Superior temporal gyrus (tissue), 1 donor: ENCODE data around the gene ISCA2.

ENCODE experiments used
- DNase-seq: peaks from one replicate; pipeline ENCODE4 v3.0.0-alpha.2; 2016; ENCODE audit errors: extremely low spot score

ISCA2 gene

DNA sequence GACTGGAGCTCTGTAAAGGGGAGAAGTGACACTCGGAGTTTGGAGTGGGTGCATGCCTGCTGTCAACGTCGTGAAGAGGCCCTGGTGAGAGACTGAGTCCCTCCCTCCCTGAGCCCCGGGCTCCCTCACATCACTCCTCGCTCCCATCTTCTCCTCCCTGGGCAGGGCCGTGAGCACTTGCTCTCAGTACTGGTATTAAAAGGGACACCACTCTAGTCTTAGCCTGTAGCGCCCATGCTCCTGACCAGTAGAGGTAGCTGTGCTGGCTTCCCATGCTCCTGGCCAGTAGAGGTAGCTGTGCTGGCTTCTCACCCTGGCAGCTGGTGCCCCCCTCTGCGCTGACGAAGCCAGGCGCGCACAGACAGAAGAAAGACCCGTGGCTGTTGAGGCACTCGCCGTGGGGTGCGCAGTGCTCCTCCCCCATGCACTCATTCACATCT lies 14.7 kb downstream of the ISCA2 start:
- no peak for DNase-seq

GRCh38 chr14:74508844-74509428 lies 15.4 kb downstream of the ISCA2 start:
- DNase-seq: no peak

DNA sequence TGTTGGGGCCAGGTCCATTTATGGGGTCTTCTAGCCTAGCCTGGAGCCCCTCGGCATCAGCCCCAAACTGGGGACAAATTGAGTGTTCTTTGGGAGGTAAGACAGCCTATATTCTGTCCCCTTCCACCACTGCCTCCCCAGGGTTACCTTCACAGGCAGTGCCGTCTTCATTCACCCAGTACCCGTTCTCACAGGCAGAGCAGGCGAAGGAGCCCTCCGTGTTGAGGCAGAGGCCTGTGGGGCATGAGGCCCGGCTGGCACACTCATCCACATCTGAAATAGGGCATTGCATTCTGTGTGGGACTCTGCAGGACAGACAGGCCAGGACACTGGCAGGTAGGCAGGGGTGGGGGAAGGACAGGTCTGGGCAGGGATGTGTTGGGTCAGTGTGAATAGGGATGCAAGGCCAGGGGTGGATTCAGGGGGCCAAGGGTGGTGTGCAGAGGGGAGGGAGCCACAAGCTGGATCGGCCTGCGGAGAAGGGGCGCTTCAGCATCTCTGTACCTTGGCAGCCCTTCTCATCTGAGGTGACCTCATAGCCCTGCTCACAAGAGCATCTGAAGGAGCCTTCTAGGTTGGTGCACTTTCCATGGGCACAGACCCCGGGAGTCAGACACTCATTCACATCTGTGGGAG lies 16.1 kb downstream of the ISCA2 start:
- DNase-seq: no peak

DNA sequence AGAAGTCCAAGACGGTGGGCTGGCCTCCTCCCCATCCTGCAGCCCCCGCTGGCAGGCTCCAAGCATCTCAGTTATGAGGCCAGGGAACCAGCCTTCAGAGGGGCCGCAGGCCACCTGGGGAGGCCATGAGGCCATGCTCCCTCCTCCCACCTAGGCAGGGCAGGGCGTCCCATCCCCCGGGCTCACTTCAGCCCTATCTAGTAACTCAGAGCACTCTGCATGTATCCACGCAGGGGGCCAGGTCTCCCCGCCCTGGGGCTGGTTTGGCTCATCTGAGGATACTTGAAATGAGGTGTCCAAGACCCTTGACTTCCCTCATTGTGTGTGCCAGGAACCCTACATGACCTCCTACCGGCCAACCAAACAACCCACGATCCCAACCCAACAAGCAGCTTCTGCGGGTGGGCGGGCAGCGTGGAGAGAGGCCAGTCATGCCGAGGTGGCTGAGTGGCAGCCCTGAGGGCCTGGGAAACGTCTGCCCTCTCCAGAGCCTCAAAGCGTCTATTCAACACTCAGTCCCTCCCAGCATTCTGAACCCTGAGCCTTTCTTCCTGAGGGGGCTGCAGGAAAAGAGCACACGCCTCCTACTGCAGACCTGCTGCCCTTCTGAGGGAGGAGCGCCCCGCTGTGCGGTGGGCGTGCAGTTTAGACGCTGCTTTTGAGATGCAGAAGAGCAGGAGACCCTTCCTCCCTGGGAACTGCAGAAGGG lies 16.8 kb downstream of the ISCA2 start:
- no peak for DNase-seq

- no peak for DNase-seq
Measured at GRCh38 chr14:74510959-74511409, 17.4 kb downstream of the ISCA2 start.

GRCh38 chr14:74511966-74512830 lies 18.6 kb downstream of the ISCA2 start:
- no peak for DNase-seq

DNA sequence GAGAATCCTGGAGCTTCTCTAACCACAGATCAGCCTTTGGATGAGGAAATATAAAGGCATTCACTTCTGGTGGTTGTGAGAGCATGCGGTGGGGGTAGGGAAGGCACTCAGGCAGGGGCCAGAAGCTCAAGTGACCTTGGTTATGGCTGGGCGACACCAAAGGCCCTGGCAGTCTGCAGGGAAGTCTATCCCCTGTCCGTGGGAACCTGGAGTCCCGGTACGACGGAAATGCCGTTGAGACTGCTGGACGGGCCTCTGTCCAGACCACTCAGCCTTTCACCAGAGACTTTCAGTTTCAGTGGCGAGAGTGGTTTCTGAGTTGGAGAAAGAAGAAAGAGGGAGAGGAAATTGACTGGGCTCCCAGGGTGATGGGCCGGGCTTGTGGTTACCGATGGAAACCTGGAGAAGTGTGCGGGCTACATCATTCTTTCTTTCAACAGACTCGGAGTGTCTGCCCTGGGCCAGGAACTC lies 20.9 kb downstream of the ISCA2 start:
- DNase-seq: no peak

DNA sequence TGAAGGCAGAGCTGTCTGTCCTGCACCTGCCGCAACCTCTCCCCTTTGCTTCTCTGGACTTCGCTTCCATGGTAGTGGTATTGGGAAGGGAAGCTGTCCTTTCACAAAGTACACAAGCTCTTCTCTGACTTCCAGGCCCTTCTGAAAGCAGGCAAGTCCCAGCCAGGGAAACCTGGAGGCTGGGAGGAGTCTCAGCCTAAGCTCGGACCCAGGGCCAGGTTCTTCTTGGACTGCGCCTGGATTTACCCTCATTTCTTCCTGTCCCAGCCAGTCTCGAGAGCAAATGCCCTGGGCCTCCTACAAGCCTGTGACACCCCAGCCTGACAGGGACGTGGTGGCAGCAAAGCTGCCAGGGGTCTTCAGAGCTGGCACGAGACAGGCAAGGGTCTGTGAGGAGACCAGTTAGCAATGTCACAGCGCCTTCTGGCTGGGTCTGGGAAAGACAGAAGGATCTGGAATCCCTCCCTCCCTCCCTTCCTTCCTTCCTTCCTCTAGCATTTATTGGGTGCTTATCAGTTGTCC lies 22.4 kb downstream of the ISCA2 start:
- no peak for DNase-seq

- no peak for DNase-seq
Measured at GRCh38 chr14:74516451-74517160, 23.0 kb downstream of the ISCA2 start.

DNA sequence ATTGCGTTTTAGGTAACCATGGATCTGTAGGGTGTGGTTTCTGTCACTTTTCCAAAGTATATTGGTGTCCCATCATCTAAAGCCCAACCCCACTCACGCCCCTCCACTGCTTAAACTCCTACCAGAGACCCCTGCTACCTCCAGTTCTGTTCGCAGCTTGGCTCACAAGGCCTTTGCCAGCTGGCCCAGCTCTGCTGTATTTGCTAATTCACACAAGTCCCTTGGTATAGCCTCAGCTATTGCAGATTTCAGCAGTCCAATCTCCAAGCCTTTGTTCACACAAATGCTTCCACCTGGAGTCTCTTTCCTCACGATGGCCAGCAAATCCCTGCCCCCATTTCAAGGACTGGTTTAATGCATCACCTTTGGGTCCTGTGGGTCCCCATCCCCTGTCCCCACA lies 24.2 kb downstream of the ISCA2 start:
- DNase-seq: no peak

DNA sequence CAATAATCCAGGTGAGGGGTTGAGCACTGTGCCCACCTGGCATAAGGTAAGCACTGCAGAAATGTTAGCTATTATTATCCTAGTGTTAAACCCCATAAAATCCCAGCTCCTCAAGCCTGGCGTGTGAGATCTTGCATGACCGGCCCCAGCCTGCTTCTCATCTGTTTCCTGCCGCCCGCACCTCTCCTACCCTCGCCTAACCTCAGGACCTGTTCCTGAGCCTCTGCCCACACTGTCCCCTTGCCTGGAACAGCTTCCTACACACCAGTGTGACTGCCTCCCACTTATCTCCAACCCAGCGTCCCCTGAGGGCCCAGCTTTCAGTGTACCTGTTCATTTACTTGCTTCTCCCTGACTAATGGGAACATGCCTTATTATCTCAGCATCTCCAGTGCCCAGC lies 24.7 kb downstream of the ISCA2 start:
- no peak for DNase-seq

DNA sequence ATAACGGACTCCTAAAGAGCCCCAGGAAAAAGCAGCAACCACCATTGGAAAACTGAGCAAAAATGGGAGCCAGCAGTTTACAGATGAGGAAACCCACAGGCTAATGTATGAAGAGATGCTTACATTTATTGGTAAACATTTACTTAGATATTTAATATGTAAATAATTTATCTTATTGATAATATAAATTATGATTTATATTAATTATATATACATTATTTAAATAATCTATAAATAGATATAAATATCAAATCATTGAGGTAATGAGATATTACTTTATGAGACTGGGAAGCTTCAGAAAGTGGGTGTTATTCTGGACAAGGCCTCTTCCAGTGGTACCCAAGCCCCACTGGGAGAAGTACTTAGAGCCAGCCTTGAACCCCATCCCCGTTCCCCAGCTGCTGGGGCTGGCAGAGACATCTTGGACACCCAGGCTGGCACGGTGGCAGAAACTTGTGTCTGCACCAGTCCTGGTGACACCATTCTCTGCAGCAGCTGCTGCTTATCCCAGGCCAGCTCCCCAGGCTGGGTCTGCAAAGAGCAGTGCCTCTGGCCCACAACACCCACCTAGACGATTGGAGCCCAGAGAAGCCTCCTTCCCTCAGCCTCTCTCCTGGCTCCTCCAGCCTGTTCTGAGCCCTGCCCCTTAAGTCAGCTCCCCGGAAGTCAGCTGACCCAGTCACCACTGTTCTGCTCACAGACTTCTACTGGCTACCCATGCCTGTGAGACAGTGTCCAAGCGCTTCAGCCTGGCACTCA lies 25.9 kb downstream of the ISCA2 start:
- no peak for DNase-seq

- no peak for DNase-seq
Measured at GRCh38 chr14:74521756-74522155, 28.2 kb downstream of the ISCA2 start.

- DNase-seq: no peak
Measured at GRCh38 chr14:74522740-74523139, 29.2 kb downstream of the ISCA2 start.

GRCh38 chr14:74524076-74524811 lies 30.7 kb downstream of the ISCA2 start:
- DNase-seq: no peak

- DNase-seq: no peak
Measured at GRCh38 chr14:74524812-74525135, 31.2 kb downstream of the ISCA2 start.

DNA sequence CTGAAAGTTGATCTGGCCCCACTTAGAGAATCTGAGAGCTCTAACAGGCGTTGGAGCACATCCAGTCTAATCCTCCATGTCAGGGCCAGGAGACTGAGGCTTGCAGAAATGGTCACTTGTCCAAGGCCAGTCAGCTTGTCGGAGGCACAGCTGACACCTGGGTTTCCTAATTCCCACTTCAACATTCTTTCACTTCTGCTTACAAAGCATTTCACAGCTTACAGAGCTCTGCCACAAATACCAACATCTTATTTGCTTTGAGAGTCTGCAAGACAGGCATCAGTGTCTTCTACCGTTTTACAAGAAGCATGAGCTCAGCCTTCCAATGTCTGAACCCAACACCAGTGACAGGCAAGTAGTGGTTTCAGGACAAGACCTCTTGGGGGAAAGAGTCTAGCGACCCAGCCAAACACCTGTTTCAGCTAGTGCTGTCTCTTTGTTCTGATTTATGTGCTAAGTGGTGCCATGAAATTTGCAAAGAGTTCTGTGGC lies 31.8 kb downstream of the ISCA2 start:
- no peak for DNase-seq

- DNase-seq: no peak
Measured at GRCh38 chr14:74526854-74527585, 33.5 kb downstream of the ISCA2 start.

DNA sequence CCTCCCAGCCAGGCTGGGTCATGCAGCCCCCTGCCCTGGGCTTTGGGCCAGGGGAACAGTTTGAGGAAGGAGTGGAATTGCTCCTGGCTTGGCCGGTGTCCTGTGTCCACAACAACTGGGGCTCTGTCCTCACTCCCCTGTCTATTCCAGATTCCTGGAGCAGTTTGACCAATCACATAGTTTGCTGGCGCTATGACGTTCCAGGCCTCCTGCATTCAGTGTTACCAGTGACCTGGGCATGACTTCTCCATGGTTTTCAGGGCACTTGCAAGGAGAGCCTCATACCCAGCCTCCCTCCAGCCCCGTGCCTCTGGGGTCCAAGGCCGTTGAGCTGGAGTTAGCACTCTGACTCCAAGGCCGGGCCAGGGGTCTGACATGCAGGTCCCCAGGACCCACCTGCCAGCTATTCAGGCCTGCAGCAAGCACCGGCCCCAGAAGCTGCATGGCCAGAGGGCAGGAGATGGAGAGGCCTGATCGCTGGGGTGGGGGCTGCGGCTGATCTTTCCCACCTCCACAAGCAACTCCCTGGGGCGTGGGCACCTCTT lies 34.2 kb downstream of the ISCA2 start:
- no peak for DNase-seq
